Right ventricle myocardium inferior (tissue), 1 donor: ENCODE data around the gene DIRAS1. TPM values are rescaled to one million over a fixed set of nuclear protein-coding genes. Genes with fewer than 3 reads are reported as not detected.
"Not testable (repeated sequence)": the region's sequence is repeated elsewhere in the genome, so short reads cannot be mapped to it uniquely, and the experiment has no call there.

Experiments
- ATAC-seq: fragments of 200-7000 bp; cut with Tn5 transposase; one replicate; pipeline ENCODE4 v1.9.1; 2020; ENCODE audit warnings: mild to moderate bottlenecking, moderate library complexity
- DNase-seq: peaks from one replicate; pipeline ENCODE4 v3.0.0; 2021; ENCODE audit errors: missing footprints
- intact Hi-C: fragments of 100-400 bp; cut with DNase I; formaldehyde crosslinking; loops from one replicate; pipeline ENCODE4 v1.11.0; 2022
- total RNA-seq: library from RNA; stranded (reverse); fragmentation: NEBNext Ultra II Directional; extraction: Animal tissue kit (Norgen Biotek cat#: 25700); gene quantifications from one replicate; pipeline ENCODE4 v1.2.1, GENCODE V29; 2021
- donor health status: DM: no; HTN: yes; CAD: no; lungs with severe emphysema.

DIRAS1 gene
- total RNA-seq, 1 donor from 2014 or later = 200 TPM

- no peak for ATAC-seq
- intact Hi-C loops = no loop called here
Observed at GRCh38 chr19:2699413-2700140, 21.6 kb downstream of the DIRAS1 start.

GRCh38 chr19:2694196-2694595 is 27.0 kb downstream of the DIRAS1 start:
- ATAC-seq (no peak), DNase-seq (no peak)
- intact Hi-C loops = no loop called here

More at GRCh38 chr19:2699413-2700140, 21.6 kb downstream of the DIRAS1 start:
- DNase-seq = no peak

GRCh38 chr19:2693492-2694160 is 27.5 kb downstream of the DIRAS1 start:
- intact Hi-C loops = no loop called here
- ATAC-seq = no peak
- no peak for DNase-seq

- ATAC-seq = no peak
- DNase-seq = no peak
- intact Hi-C loops = no loop called here
Observed at GRCh38 chr19:2691951-2692350, 29.2 kb downstream of the DIRAS1 start.

GRCh38 chr19:2690856-2691255 is 30.3 kb downstream of the DIRAS1 start:
- ATAC-seq (no peak), DNase-seq (no peak)
- intact Hi-C loops = no loop called here

- ATAC-seq = no peak
- no peak for DNase-seq
- intact Hi-C loops = no loop called here
Observed at GRCh38 chr19:2686360-2686759, 34.8 kb downstream of the DIRAS1 start.

GRCh38 chr19:2685204-2685704 is 35.9 kb downstream of the DIRAS1 start:
- intact Hi-C loops = no loop called here
- ATAC-seq (no peak), DNase-seq (no peak)

- no peak for ATAC-seq
- intact Hi-C loops = no loop called here
- DNase-seq = no peak
Observed at GRCh38 chr19:2683430-2684003, 37.7 kb downstream of the DIRAS1 start.

- no peak for ATAC-seq
- DNase-seq = no peak
- intact Hi-C loops = no loop called here
Observed at GRCh38 chr19:2680808-2681207, 40.4 kb downstream of the DIRAS1 start.

- no peak for DNase-seq
- intact Hi-C loops = no loop called here
- ATAC-seq = no peak
Observed at GRCh38 chr19:2679439-2679838, 41.7 kb downstream of the DIRAS1 start.

GRCh38 chr19:2678948-2679347 is 42.2 kb downstream of the DIRAS1 start:
- DNase-seq, intact Hi-C loops, ATAC-seq: not testable (repeated sequence)

- intact Hi-C loops = no loop called here
- DNase-seq = no peak
- no peak for ATAC-seq
Observed at GRCh38 chr19:2678044-2678671, 43.0 kb downstream of the DIRAS1 start.

- intact Hi-C loops = no loop called here
- ATAC-seq (no peak), DNase-seq (no peak)
Observed at GRCh38 chr19:2676823-2677222, 44.3 kb downstream of the DIRAS1 start.

- intact Hi-C loops = no loop called here
- no peak for DNase-seq
- no peak for ATAC-seq
Observed at GRCh38 chr19:2675892-2676291, 45.3 kb downstream of the DIRAS1 start.

- DNase-seq = no peak
- intact Hi-C loops = no loop called here
- peak; percentile 10 for ATAC-seq
Observed at GRCh38 chr19:2670217-2670616, 51.0 kb downstream of the DIRAS1 start.

- intact Hi-C loops = no loop called here
- ATAC-seq (no peak), DNase-seq (no peak)
Observed at GRCh38 chr19:2668175-2668763, 52.9 kb downstream of the DIRAS1 start.

GRCh38 chr19:2667349-2667748 is 53.8 kb downstream of the DIRAS1 start:
- DNase-seq, ATAC-seq, intact Hi-C loops: not testable (repeated sequence)

- DNase-seq (no peak), ATAC-seq (no peak)
- intact Hi-C loops = no loop called here
Observed at GRCh38 chr19:2666344-2666994, 54.7 kb downstream of the DIRAS1 start.

- intact Hi-C loops = loop anchor here (2.0 kb wide), 1 partner anchor 56 kb away; the partner anchor contains the start of gene DIRAS1
- peak; percentile 67 for ATAC-seq
- no peak for DNase-seq
Observed at GRCh38 chr19:2665103-2665502, 56.1 kb downstream of the DIRAS1 start.
